Measurements from ENCODE around the gene TDRD7. TPM values are rescaled to one million over a fixed set of nuclear protein-coding genes. Genes with fewer than 3 reads are reported as not detected.

TDRD7 gene
- total and polyA plus RNA-seq, 2 of the 8 experiments (the other 6 are each of a cell fraction or from before 2014, with no cell fraction given): 1.2 to 2.3 TPM

GRCh38 chr9:97519441-97519970 lies 107.6 kb downstream of the TDRD7 start:
- no peaks in the 10 kb centered on the region for H3K9me3 ChIP-seq (ENCODE audit: insufficient read depth in 2 of 2, low read depth in 1 of 2, low read length in 1 of 2)
- H2BK12ac ChIP-seq (ENCODE audit: low read depth, low read length): no peak overlapping the region
- H3K4ac ChIP-seq (replicated peaks; ENCODE audit: insufficient read length, low read depth, low read length): no peak overlapping the region
- H3K9ac ChIP-seq (replicated peaks in 1 of 4; ENCODE audit: extremely low read depth in 1 of 4, low read depth in 3 of 4, low read length in 3 of 4): no peak overlapping the region
- H3K4me1 ChIP-seq (replicated peaks in 1 of 4; ENCODE audit: control insufficient read depth in 3 of 4, insufficient read depth in 4 of 4, low read length in 3 of 4): peaks cover 0 to 2% (median 0%) of the 10 kb centered on the region in 4 experiments; a peak in 1 of 7 replicates
- H2BK20ac ChIP-seq (ENCODE audit: low read length): no peak overlapping the region
- no peak overlapping the region for H4K8ac ChIP-seq (ENCODE audit: extremely low read depth, insufficient read depth, low read length)
- no peak overlapping the region for H2BK120ac ChIP-seq (replicated peaks; ENCODE audit: low read depth, low read length)
- no peak overlapping the region for H3K56ac ChIP-seq (replicated peaks; ENCODE audit: insufficient read length, low read depth, low read length)
- no peak overlapping the region for H3K4me3 ChIP-seq (ENCODE audit: extremely low read depth in 1 of 4, insufficient read depth in 2 of 4, low read depth in 3 of 4, low read length in 4 of 4)
- no peak overlapping the region for H3K4me2 ChIP-seq (ENCODE audit: insufficient read depth in 1 of 2, low read depth in 2 of 2, low read length in 2 of 2)
- no peaks in the 10 kb centered on the region for H3K79me2 ChIP-seq (ENCODE audit: control insufficient read depth in 1 of 2, insufficient read depth in 2 of 2, low read length in 2 of 2)
- H3K23me2 ChIP-seq (ENCODE audit: low read depth, low read length): no peaks in the 10 kb centered on the region
- no peak overlapping the region for H2BK5ac ChIP-seq (ENCODE audit: low read depth, low read length)
- no peak overlapping the region for H3K27ac ChIP-seq (ENCODE audit: low read depth, low read length)
- H3K27me3 ChIP-seq (replicated peaks in 1 of 4; ENCODE audit: control insufficient read depth in 3 of 4, extremely low read depth in 1 of 4, insufficient read depth in 3 of 4, low read length in 3 of 4): no peaks in the 10 kb centered on the region; a peak in 1 of 7 replicates
- no peaks in the 10 kb centered on the region for H4K20me1 ChIP-seq (replicated peaks in 1 of 2; ENCODE audit: control insufficient read depth in 1 of 2, insufficient read depth in 2 of 2, low read length in 2 of 2)
- 90% methylated on average over 11 of the region's 11 CpGs; no CpG with 5 or more reads in 1 of the 2 experiments for WGBS, 2 experiments (ENCODE audit: extremely low coverage in 1 of 2, insufficient coverage in 1 of 2, insufficient read length in 1 of 2, insufficient replicate concordance in 2 of 2, low coverage in 1 of 2, low lambda C conversion rate in 2 of 2, missing lambda C conversion rate in 1 of 2)
- DNase-seq (ENCODE audit: low read depth in 1 of 2, low spot score in 2 of 2) (no peak), FAIRE-seq (no peak)
- no peak overlapping the region for H3K23ac ChIP-seq (ENCODE audit: insufficient read length)
- H2AFZ ChIP-seq (ENCODE audit: low read length): no peak overlapping the region
- H3K36me3 ChIP-seq (ENCODE audit: control insufficient read depth in 2 of 4, insufficient read depth in 4 of 4, low read length in 3 of 4): no peaks in the 10 kb centered on the region
- no peak overlapping the region for H2AK5ac ChIP-seq (ENCODE audit: low read depth, low read length)
- no peak overlapping the region for H3K14ac ChIP-seq (ENCODE audit: insufficient read length)
- no peak overlapping the region for H3K18ac ChIP-seq (ENCODE audit: extremely low read depth, low read length)
- CTCF ChIA-PET (ENCODE audit: partially characterized antibody): interaction anchor here (1.5 to 2.8 kb wide), 3 partner anchors 50 to 96 kb away, joined by 6 to 14 read pairs (median 10); no protein-coding TSS in a partner anchor
- no peaks in the 10 kb centered on the region for H3K79me1 ChIP-seq (ENCODE audit: low read depth, low read length)
- H4K5ac ChIP-seq (ENCODE audit: insufficient read length, low read depth, low read length): no peak overlapping the region
- no peak overlapping the region for H2BK15ac ChIP-seq (ENCODE audit: low read length)
- POLR2A ChIA-PET (ENCODE audit: partially characterized antibody): no interaction called here
- no peak overlapping the region for H4K91ac ChIP-seq (replicated peaks; ENCODE audit: insufficient read length, low read length)
- no peak for TF ChIP-seq TCF12 (IDR thresholded peaks at IDR 0.05; ENCODE audit: low read depth, low read length)
- no peak for TF ChIP-seq YY1 (IDR thresholded peaks at IDR 0.05; ENCODE audit: low read depth, low read length)
- no peak for TF ChIP-seq SP2 (IDR thresholded peaks at IDR 0.05; ENCODE audit: low read length)
- no peak for TF ChIP-seq KDM1A (IDR thresholded peaks at IDR 0.05; ENCODE audit: borderline replicate concordance, low read length)

Measured in H1 (cell line).